ENCODE measurements around the gene PCDHB6.
"Not testable (repeated sequence)": the region's sequence is repeated elsewhere in the genome, so short reads cannot be mapped to it uniquely, and the experiment has no call there.

Gene PCDHB6

GRCh38 chr5:141149812-141150211 lies at the start of gene PCDHB6:
Gene PCDHB6, plus strand, starts transcription at chr5:141150057. Its CDS starts 201 bp downstream, at chr5:141150258.
- DNase-seq = no peak

- peak in 1 of 3 donors; percentile 3 for DNase-seq
Measured at GRCh38 chr5:141100243-141100805, 49.5 kb upstream of the PCDHB6 start, which contains the start of gene PCDHB3. Gene PCDHB3, plus strand, starts transcription at chr5:141100473. Its CDS starts 177 bp downstream, at chr5:141100650.

GRCh38 chr5:141101059-141101458 lies 48.8 kb upstream of the PCDHB6 start:
- no peak for DNase-seq

GRCh38 chr5:141102070-141102469 lies 47.8 kb upstream of the PCDHB6 start:
- DNase-seq = not testable (repeated sequence)

DNA sequence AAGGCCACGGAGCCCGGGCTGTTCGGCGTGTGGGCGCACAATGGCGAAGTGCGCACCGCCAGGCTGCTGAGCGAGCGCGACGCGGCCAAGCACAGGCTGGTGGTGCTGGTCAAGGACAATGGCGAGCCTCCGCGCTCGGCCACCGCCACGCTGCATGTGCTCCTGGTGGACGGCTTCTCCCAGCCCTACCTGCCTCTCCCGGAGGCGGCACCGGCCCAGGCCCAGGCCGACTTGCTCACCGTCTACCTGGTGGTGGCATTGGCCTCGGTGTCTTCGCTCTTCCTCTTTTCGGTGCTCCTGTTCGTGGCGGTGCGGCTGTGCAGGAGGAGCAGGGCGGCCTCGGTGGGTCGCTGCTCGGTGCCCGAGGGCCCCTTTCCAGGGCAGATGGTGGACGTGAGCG lies 47.4 kb upstream of the PCDHB6 start:
- DNase-seq = not testable (repeated sequence)

- DNase-seq = no peak
Measured at GRCh38 chr5:141105350-141105749, 44.5 kb upstream of the PCDHB6 start.

DNA sequence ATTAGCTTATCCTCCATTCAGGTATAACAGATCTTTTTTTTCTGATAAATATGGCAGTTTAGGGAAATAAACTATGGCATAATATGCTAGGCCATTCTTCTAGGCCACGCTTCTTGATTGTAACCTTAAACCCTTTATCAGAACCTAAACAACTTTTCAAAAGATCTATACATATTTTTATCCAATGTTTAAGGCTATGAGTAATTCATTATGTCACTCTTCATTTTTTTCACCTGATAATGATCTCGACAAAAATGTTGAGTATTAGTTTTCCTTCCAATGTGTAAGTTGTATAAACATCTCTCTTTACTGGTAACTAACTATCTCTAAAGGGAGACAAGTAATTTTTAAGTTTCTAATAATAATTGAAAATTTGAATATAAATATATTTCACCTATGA lies 30.6 kb upstream of the PCDHB6 start:
- no peak for DNase-seq

DNA sequence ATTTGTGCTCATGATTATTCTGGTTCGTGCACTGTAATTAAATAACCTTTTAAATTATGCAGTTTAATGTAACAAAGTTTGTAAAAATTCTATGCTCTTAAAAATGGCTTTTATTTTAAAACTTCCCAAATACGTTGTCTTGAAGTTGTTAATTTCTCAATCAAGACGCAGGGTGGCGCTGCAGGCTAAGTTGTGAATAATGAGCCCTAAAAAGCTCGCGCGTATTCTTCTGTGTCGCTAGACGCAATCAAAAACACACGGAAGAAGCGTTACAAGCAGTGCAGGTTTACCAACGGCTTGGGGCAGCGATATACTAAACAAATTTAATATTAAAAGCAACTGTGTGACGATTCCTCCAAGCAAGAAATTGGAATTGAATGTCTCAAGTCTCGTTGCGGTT lies 28.3 kb upstream of the PCDHB6 start, which contains the start of gene PCDHB4:
PCDHB4 (plus strand) TSS at position 256 of the 400 bp plus-strand sequence. CDS start 181 bp downstream, outside the sequence.
- no peak for DNase-seq

DNA sequence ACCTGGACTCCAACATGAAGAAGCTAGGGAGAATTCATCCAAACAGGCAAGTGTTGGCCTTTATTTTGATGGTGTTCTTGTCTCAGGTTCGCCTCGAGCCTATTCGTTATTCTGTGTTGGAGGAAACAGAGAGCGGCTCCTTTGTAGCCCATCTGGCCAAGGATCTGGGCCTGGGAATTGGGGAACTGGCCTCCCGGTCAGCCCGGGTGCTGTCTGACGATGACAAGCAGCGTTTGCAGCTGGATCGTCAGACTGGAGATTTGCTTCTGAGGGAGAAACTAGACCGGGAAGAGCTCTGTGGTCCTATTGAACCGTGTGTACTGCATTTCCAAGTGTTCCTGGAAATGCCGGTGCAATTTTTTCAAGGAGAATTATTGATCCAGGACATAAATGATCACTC lies 27.9 kb upstream of the PCDHB6 start:
- no peak for DNase-seq

- not testable (repeated sequence) for DNase-seq
Measured at GRCh38 chr5:141123396-141124135, 26.3 kb upstream of the PCDHB6 start.

- DNase-seq = no peak
Measured at GRCh38 chr5:141127305-141127704, 22.6 kb upstream of the PCDHB6 start.

DNA sequence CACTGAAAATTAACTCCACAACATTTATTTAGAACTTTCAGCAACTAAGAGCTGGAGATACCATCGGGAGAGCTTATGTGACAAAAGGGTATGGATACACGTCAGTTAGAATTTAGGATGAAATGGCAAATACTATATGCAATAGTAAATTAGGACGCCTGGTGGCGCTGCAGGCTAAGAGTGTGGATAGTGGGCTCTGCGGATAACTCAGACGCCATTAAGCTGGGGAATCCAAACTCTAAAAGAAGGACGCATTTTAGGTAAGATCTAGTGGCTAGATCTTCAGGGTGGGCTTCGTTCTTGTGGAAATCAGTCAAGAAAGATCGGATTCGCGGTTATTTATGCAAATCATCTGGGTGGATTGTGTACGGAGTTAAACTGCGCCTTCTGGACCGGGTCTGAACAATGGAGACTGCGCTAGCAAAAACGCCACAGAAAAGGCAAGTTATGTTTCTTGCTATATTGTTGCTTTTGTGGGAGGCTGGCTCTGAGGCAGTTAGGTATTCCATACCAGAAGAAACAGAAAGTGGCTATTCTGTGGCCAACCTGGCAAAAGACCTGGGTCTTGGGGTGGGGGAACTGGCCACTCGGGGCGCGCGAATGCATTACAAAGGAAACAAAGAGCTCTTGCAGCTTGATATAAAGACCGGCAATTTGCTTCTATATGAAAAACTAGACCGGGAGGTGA lies 14.7 kb upstream of the PCDHB6 start, which contains the start of gene PCDHB5:
PCDHB5 (plus strand) TSS at position 177 of the 688 bp plus-strand sequence; CDS start at position 406, 229 bp downstream.
- DNase-seq = peak in 1 of 3 donors; percentile 1

- no peak for DNase-seq
Measured at GRCh38 chr5:141135718-141136266, 14.1 kb upstream of the PCDHB6 start.

DNA sequence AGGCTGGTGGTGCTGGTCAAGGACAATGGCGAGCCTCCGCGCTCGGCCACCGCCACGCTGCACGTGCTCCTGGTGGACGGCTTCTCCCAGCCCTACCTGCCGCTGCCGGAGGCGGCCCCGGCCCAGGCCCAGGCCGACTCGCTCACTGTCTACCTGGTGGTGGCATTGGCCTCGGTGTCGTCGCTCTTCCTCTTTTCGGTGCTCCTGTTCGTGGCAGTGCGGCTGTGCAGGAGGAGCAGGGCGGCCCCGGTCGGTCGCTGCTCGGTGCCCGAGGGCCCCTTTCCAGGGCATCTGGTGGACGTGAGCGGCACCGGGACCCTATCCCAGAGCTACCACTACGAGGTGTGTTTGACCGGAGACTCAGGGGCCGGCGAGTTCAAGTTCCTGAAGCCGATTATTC lies 12.5 kb upstream of the PCDHB6 start:
- DNase-seq = not testable (repeated sequence)

DNA sequence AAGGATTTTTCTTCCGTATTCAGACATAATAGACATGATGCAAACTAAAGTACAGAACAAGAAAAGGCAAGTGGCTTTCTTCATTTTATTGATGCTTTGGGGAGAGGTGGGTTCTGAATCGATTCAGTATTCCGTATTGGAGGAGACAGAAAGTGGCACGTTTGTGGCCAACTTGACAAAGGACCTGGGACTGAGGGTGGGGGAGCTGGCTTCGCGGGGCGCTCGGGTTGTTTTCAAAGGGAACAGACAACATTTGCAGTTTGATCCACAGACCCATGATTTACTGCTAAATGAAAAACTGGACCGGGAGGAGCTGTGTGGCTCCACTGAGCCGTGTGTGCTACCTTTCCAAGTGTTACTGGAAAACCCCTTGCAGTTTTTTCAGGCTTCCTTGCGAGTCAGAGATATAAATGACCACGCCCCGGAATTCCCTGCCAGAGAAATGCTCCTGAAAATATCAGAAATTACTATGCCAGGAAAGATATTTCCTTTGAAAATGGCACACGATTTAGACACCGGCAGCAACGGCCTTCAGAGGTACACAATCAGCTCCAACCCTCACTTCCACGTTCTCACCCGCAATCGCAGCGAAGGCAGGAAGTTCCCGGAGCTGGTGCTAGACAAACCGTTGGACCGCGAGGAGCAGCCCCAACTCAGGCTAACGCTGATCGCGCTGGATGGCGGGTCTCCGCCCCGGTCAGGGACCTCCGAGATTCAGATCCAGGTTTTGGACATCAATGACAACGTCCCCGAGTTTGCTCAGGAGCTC lies 551 bp downstream of the PCDHB6 start:
- DNase-seq = no peak

DNA sequence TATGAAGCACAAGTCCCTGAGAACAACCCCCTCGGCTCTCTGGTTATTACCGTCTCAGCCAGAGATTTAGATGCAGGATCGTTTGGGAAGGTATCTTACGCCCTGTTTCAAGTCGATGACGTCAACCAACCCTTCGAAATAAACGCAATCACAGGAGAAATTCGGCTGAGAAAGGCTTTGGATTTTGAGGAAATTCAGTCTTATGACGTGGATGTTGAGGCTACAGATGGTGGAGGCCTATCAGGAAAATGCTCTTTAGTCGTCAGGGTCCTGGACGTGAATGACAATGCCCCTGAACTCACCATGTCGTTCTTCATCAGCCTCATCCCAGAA lies 1.1 kb downstream of the PCDHB6 start:
- DNase-seq = no peak

DNA sequence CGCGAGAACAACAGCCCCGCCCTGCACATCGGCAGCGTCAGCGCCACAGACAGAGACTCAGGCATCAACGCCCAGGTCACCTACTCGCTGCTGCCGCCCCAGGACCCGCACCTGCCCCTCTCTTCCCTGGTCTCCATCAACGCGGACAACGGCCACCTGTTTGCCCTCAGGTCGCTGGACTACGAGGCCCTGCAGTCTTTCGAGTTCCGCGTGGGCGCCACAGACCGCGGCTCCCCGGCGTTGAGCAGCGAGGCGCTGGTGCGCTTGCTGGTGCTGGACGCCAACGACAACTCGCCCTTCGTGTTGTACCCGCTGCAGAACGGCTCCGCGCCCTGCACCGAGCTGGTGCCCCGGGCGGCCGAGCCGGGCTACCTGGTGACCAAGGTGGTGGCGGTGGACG lies 1.8 kb downstream of the PCDHB6 start:
- DNase-seq = not testable (repeated sequence)

DNA sequence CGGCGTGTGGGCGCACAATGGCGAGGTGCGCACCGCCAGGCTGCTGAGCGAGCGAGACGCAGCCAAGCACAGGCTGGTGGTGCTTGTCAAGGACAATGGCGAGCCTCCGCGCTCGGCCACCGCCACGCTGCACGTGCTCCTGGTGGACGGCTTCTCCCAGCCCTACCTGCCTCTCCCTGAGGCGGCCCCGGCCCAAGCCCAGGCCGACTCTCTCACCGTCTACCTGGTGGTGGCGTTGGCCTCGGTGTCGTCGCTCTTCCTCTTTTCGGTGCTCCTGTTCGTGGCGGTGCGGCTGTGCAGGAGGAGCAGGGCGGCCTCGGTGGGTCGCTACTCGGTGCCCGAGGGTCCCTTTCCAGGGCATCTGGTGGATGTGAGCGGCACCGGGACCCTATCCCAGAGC lies 2.2 kb downstream of the PCDHB6 start:
- DNase-seq = not testable (repeated sequence)

- DNase-seq = no peak
Measured at GRCh38 chr5:141155540-141156374, 5.9 kb downstream of the PCDHB6 start.

DNA sequence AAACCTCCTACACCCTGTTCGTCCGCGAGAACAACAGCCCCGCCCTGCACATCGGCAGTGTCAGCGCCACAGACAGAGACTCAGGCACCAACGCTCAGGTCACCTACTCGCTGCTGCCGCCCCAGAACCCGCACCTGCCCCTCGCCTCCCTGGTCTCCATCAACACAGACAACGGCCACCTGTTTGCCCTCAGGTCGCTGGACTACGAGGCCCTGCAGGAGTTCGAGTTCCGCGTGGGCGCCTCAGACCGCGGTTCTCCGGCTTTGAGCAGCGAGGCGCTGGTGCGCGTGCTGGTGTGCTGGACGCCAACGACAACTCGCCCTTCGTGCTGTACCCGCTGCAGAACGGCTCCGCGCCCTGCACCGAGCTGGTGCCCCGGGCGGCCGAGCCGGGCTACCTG lies 7.5 kb downstream of the PCDHB6 start:
- DNase-seq = not testable (repeated sequence)

DNA sequence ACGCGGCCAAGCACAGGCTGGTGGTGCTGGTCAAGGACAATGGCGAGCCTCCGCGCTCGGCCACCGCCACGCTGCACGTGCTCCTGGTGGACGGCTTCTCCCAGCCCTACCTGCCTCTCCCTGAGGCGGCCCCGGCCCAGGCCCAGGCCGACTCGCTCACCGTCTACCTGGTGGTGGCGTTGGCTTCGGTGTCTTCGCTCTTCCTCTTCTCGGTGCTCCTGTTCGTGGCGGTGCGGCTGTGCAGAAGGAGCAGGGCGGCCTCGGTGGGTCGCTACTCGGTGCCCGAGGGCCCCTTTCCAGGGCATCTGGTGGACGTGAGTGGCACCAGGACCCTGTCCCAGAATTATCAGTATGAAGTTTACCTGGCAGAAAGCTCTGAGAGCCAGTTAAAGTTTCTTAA lies 8.0 kb downstream of the PCDHB6 start:
- DNase-seq = not testable (repeated sequence)

Data from suppressor macrophage treated with lipopolysaccharide for 1 hour (primary cell).